8988T (cell line): Measurements from ENCODE around the gene CPNE2.
"Not testable (repeated sequence)": the region's sequence is repeated elsewhere in the genome, so short reads cannot be mapped to it uniquely, and the experiment has no call there.

Source experiments
- DNase-seq: peaks from one replicate; pipeline ENCODE4 v3.0.0; 2011

The CPNE2 gene

DNA sequence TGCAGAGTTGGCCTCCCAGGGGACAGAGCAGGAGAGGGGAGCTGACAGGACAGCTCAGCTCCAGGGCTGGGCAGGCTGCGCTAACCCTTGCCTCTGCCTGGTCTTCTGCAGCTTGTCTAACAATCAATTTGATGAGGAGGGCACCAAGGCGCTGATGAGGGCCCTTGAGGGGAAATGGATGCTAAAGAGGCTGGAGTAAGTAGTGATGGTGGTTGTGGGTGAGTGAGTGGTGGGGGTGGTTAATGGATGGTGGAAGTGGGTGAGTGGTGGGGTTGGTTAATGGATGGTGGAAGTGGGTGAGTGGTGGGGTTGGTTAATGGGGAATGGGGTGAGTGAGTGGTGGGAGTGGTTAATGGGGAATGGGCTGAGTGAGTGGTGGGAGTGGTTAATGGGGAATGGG, 22.0 kb upstream of the CPNE2 start:
- DNase-seq = no peak

DNA sequence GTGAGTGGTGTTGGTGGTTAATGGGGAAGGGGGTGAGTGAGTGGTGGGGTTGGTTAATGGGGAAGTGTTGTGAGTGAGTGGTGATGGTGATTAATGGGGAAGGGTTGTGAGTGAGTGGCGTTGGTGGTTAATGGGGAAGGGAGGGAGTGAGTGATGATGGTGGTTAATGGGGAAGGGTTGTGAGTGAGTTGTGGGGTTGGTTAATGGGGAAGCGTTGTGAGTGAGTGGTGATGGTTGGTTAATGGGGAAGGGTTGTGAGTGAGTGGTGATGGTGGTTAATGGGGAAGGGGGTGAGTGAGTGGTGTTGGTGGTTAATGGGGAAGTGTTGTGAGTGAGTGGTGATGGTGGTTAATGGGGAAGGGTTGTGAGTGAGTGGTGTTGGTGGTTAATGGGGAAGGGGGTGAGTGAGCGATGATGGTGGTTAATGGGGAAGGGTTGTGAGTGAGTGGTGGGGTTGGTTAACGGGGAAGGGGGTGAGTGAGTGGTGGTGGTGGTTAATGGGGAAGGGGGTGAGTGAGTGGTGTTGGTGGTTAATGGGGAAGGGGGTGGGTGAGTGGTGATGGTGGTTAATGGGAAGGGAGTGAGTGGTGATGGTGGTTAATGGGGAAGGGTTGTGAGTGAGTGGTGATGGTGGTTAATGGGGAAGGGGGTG, 21.2 kb upstream of the CPNE2 start:
- not testable (repeated sequence) for DNase-seq

- no peak for DNase-seq
Measured at GRCh38 chr16:57071831-57072582, 20.4 kb upstream of the CPNE2 start.

GRCh38 chr16:57072616-57073275, 19.6 kb upstream of the CPNE2 start:
- DNase-seq = no peak

DNA sequence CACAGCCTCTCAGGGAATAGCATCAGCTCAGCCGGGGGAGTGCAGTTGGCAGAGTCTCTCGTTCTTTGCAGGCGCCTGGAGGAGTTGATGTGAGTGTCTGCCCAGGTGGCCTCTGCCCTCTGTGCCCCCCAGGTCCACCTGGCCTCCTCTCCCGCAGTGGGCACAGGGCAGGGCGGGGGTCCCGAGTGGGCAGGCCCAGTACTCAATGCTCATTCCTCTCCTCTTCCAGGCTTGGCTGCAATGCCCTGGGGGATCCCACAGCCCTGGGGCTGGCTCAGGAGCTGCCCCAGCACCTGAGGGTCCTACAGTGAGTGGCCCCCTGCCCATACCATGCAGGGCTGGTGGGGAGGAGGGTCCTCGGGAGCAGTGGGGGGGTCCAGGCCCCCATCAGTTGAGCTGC, 14.7 kb upstream of the CPNE2 start:
- no peak for DNase-seq

DNA sequence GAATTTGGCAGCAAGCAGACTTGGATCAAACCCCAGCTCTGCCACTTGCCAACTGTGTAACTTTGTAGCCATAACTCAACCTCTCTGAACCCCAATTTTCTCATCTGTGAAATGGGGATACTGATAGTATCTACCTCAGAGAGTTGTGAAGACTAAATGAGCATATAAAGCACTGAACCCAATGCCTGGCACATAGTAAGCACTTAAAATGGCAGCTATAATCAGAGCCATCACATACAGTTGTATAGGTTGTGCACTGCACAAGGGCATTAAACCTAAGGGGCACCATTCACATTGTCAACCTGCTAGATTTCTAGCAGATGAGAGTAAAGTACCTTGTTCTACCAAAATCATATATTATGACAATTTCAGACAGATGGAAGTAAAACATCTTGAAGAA, 10.6 kb upstream of the CPNE2 start:
- DNase-seq = no peak

GRCh38 chr16:57082664-57083063, 9.7 kb upstream of the CPNE2 start:
- no peak for DNase-seq

DNA sequence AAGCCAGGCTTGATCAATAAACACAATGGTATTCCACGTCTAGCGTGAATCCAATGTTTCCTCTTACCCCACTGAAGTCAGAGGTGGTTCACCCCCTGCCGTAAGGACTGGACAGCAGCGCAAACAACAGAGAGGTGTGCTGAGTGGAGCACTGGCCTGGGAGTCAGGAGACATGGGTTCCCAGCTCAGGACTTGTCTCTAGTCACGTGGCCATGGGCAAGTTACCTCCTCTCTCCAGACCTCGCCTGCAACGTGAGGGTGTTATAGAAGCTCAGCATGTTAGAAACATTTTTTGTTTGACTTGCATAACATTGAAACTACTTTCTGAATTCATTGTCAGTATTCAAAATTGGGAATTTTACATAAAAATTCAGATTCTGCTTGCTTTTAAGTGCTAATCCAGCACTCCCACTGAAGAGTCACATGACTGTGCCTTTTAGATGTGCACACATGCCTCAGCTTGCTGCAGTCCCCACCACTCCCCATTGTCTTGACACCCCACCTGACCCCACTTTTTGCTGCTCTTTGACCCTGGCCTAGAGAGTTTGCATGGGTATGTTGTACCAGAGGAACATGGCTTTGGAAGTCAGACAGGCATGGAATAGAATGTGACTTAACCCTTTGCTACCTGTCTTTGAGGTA, 8.8 kb upstream of the CPNE2 start:
- no peak for DNase-seq

DNA sequence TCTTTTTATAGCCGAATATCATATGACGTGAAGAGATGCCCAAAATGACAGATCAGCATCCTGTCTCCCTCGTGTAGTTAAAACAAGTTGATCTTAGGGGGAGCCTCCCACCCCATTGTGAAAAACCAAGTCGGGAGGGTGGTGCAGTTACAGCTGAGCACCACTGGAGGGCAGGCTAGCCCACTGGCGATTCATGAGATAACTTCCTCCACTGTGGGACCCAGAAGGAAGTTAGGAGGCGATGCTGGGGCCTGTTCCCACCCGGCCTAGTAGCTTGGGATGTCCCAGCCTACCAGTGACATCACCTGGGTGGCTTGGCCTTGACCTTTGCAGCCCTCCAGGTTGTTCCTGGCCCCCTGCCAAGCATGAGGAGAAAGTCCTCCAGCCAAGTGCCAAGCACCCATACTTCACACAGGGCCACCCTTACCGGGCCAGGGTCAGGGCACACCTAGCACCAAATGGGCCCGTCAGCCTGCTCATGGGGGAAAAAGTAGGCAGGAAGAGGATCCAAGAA, 8.1 kb upstream of the CPNE2 start:
- peak; percentile 89 for DNase-seq

DNA sequence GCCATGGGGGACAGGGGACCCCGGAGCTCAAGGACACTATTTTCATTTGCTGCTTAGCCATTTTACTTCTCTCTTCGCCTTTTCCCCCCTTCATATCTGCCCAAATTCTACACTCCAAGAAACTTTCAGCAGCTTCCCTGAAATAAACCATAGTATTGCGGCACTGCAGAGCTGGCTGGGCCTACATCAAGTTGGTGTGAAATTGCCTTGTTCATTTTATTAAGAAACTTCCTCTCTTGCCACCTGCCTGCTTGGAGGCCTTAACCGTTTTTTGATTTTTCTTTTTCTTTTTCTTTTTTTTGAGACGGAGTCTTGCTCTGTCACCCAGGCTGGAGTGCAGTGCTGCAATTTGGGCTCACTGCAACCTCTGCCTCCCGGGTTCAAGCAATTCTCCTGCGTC, 7.4 kb upstream of the CPNE2 start:
- DNase-seq = no peak

- DNase-seq = no peak
Measured at GRCh38 chr16:57087003-57087402, 5.4 kb upstream of the CPNE2 start.

- no peak for DNase-seq
Measured at GRCh38 chr16:57089406-57089805, 3.0 kb upstream of the CPNE2 start.

- DNase-seq = no peak
Measured at GRCh38 chr16:57091200-57091974, 996 bp upstream of the CPNE2 start.

GRCh38 chr16:57092786-57093411, 516 bp downstream of the CPNE2 start:
- peak; percentile 86 for DNase-seq

- no peak for DNase-seq
Measured at GRCh38 chr16:57093666-57094564, 1.5 kb downstream of the CPNE2 start.

DNA sequence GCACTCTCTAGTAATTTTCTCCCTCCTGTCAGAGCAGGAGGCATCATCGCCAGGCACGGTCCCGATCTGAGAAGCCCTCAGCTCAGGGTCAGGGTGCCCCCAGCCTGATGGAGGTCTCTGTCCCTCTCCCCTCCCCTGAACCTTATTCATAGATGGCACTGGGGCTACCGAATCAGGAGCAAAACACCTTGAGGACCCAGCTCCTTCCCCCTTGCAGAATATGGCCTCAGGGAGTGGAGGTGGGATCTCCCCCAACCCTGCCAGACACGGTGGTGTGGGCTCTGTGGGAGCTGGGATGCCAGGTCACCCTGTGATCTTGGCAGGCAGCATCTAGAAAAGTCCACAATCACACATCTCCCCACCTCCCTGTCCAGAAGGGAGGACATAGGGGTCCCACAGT, 2.5 kb downstream of the CPNE2 start:
- DNase-seq = no peak

DNA sequence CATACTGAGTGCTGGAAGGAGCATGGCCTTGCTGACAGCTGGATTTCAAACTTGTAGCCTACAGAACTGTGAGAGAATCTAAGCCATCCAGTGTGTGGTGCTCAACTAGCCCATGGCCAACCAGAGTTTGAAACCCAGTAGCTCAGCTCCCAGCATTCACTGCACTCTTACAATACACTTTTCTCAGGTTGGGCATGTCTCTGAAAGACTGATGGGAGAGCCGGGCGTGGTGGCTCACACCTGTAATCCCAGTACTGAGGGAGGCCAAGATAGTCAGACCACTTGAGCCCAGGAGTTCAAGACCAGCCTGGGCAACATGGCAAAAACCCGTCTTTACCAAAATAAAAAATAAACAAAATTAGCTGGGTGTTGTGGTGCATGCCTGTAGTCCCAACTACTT, 3.8 kb downstream of the CPNE2 start:
- DNase-seq = no peak

GRCh38 chr16:57096793-57097192, 4.4 kb downstream of the CPNE2 start:
- DNase-seq = no peak

DNA sequence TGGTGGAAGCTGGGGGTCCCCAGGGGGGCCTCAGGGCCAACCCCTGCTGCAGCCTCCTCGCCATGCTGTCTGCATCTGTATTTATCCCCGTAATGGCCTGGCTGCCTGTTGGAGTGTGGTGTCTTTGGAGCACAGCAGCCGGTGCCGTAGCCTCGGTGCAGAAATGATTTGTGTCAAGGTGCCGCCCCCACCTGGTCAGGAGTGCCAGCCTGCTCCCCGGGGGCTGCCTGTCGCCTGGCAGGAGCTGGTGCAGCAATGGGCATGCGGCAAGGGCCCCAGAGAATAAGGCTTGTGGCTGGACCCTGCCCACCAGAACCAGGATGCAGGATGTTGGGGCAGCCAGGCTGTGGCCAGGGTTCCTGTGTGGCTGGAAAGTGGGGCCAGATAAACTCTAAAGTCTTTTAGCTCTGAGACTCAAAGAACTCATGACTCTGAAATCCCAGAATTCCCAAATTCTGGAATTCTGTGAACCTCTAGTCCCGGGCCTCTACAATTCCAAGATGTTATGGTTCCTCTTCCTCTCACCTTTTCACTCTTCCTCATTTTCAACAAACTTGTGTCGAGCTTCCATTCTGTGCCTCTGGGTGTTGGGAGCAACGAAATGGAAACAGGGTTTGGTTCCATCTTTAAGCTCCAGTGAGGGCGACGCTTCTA, 5.9 kb downstream of the CPNE2 start:
- DNase-seq = no peak

DNA sequence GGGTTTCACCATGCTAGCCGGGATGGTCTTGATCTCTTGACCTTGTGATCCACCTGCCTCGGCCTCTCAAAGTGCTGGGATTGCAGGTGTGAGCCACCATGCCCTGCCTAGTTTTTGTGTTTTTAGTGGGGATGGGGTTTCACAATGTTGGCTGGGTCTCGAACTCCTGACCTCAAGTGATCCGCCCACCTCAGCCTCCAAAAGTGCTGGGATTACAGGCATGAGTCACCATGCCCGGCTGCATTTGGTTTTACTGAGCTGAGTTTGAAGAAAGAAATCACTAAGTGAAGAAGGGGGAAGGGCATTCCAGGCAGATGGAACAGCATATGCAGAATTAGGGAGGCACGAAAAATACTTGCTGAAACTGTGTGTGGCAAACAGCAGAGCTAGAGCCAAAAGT, 7.6 kb downstream of the CPNE2 start:
- DNase-seq = not testable (repeated sequence)

- no peak for DNase-seq
Measured at GRCh38 chr16:57100445-57100844, 8.1 kb downstream of the CPNE2 start.
